Spinal cord (tissue), 10 donors: ENCODE results near the gene WFIKKN2. TPM values are rescaled to one million over a fixed set of nuclear protein-coding genes. Genes with fewer than 3 reads are reported as not detected.
A peak's percentile ranks its signal among the peaks of the same experiment; 100 is the strongest.

Experiments used
- DNase-seq, 6 donors: peaks; one replicate each; pipeline versions ENCODE4 v3.0.0 to v3.0.0-alpha.2; 2013 to 2015; ENCODE audit warnings: low spot score in 6 of 6, low read depth in 4 of 6
- H3K27ac ChIP-seq: one replicate; pipeline ENCODE4 v1.5.1; 2013; ENCODE audit warnings: low read depth, low read length, control low read depth
- H3K27me3 ChIP-seq: one replicate; pipeline ENCODE4 v1.6.1; 2013; ENCODE audit warnings: low read length; ENCODE audit not compliant: control insufficient read depth, insufficient read depth
- H3K36me3 ChIP-seq: one replicate; pipeline ENCODE4 v1.6.1; 2013; ENCODE audit warnings: low read length; ENCODE audit not compliant: control insufficient read depth, insufficient read depth
- H3K4me1 ChIP-seq: one replicate; pipeline ENCODE4 v1.6.1; 2013; ENCODE audit warnings: low read length; ENCODE audit not compliant: control insufficient read depth, insufficient read depth
- H3K4me3 ChIP-seq: one replicate; pipeline ENCODE4 v1.5.1; 2013; ENCODE audit warnings: low read depth, low read length, control low read depth
- H3K9me3 ChIP-seq: one replicate; pipeline ENCODE4 v1.6.1; 2013; ENCODE audit warnings: low read length; ENCODE audit not compliant: control insufficient read depth, insufficient read depth
- WGBS: methylation state at CpG from one replicate; pipeline ENCODE4 v1.1.5; 2013; ENCODE audit warnings: missing lambda C conversion rate; ENCODE audit not compliant: insufficient coverage; 5-methylcytosine and 5-hydroxymethylcytosine counted together
- polyA plus RNA-seq, 2 donors: library from polyadenylated mRNA; unstranded; fragments of 120-200 nt; gene quantifications; one replicate each; pipeline ENCODE4 v1.2.1, GENCODE V29; 2013; ENCODE audit not compliant: insufficient read length in 2 of 2
- total RNA-seq, 2 donors: library from RNA; depleted of rRNA in 1 of 2; stranded (reverse); fragments of 120-200 nt in 1 of 2; fragments of >200 nt in 1 of 2; gene quantifications; one replicate each; pipeline versions ENCODE4 v1.2.3 to v1.2.4, GENCODE V29; 2013 to 2014
- donor health status: healthy.

WFIKKN2 gene
- total and polyA plus RNA-seq, 4 donors: 6.3 to 111 (median 13.4) TPM

DNA sequence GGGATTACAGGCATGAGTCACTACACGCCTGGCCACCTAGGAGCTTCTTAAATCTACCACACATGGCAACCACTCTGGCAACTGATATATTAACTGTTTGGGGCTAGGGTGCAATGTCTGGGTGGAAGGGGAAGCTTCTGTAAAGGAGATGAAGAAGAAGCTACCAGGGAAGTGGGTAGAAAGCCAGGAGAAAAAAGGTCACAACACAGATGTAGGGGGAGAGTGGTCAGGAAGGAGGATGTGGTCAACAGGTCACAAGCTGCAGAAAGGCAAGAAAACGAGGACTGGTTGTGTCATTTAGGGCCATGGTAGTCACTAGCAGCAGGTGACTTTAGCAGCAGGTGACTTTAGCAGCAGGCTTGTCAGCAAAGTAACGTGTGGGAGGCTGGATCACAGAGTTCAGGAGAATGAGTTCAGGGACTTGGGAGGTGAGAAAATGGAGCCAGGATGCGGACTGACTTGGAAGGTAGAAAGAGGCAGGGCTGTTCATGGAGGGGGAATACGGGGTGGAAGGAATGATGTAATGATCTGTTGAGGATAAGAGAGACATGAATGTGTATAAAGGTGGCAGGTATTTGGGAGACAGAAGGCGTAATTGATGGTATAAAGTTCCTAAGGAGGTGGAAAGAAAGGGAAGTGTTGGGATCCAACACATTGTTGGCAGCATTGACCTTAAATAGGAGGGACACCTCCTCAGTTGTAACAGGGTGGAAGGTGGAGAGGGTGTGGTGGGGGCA is 16.3 kb upstream of the WFIKKN2 start:
- 77% methylated on average over 5 of the region's 6 CpGs for WGBS
- Histone ChIP-seq H3K27ac (no peak overlapping the region), H3K36me3 (no peaks in the 10 kb centered on the region), H3K4me3 (no peak overlapping the region), H3K27me3 (peaks cover 2% of the 10 kb centered on the region), H3K9me3 (peaks cover 3% of the 10 kb centered on the region), H3K4me1 (peaks cover 5% of the 10 kb centered on the region)
- DNase-seq: no peak

DNA sequence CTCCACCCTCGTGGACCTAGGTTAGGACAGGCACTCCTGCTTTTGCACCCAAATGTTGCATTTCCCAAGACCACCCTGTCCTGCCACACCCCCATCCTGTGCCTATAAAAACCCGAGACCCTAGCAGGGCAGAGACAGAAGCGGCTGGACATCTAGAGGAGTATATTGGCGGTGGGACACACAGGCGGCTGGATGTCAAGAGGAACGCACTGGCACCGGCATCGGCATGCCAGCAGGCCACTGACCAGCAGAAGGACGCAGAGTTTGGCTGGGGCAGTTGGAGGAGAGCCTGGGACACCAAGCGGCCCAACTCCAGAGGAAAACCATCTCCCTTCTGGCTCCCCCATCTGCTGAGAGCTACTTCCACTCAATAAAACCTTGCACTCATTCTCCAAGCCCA is 14.7 kb upstream of the WFIKKN2 start:
- Histone ChIP-seq H3K4me3 (no peak overlapping the region), H3K4me1 (peaks cover 5% of the 10 kb centered on the region), H3K9me3 (peaks cover 3% of the 10 kb centered on the region), H3K36me3 (no peaks in the 10 kb centered on the region), H3K27ac (no peak overlapping the region), H3K27me3 (peaks cover 2% of the 10 kb centered on the region)
- 83% methylated on average over 6 of the region's 10 CpGs for WGBS
- no peak for DNase-seq

DNA sequence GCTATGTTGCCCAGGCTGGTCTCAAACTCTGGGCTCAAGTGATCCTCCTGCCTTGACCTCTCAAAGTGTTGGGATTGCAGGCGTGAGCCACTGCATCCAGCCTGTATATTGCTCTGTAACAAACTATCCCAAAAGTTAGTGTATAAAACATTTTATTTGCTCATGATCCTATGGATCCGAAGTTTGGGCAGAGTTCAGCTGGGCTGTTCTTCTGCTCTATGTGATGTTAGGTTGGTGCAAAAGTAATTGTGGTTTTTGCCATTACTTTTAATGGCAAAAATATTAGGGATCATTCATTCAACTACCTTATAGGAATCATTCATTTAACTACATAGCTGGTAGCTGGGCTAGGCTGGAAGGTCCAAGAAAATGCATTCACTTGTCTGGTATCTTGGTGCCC is 12.8 kb upstream of the WFIKKN2 start:
- Histone ChIP-seq H3K27me3 (no peaks in the 10 kb centered on the region), H3K36me3 (no peaks in the 10 kb centered on the region), H3K9me3 (peaks cover 3% of the 10 kb centered on the region), H3K27ac (no peak overlapping the region), H3K4me1 (peaks cover under 1% of the 10 kb centered on the region), H3K4me3 (no peak overlapping the region)
- 100% methylated on average over 1 of the region's 2 CpGs for WGBS
- no peak for DNase-seq

DNA sequence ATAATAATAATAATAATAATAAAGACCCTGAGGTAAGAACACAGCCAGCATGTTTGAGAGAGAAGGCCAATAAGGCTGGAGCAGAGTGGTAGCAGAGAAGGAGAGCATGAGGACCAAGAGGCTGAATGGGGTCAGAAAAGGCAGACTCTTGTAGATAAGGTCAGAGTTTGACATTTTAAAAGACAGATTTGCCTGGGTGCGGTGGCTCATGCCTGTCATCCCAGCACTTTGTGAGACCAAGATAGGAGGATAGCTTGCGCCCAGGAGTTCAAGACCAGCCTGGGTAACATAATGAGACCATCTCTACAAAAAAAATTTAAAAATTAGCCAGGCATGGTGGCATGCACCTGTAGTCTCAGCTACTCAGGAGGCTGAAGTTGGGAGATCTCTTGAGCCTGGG is 11.0 kb upstream of the WFIKKN2 start:
- Histone ChIP-seq H3K27ac (no peak overlapping the region), H3K9me3 (peaks cover 3% of the 10 kb centered on the region), H3K36me3 (no peaks in the 10 kb centered on the region), H3K27me3 (no peaks in the 10 kb centered on the region), H3K4me1 (no peaks in the 10 kb centered on the region), H3K4me3 (no peak overlapping the region)
- no CpG with 5 or more reads among the region's 2 CpGs for WGBS
- no peak for DNase-seq

DNA sequence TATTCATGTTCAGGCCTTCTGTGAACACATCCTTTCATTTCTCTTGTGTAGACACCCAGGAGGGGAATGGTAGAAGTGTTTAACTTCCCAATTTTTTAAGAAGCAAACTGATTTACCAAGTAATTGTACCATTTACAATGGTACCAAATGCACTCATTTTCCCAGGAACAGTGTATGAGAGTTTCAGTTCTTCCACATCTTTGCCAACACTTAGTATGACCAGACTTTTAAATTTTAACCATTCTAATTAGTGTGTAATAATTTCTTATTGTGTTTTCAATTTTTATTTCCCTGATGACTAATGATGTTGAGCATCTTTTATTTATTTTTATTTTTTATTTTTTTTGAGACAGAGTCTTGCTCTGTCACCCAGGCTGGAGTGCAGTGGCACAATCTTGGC is 10.2 kb upstream of the WFIKKN2 start:
- DNase-seq: no peak
- Histone ChIP-seq H3K36me3 (no peaks in the 10 kb centered on the region), H3K27ac (no peak overlapping the region), H3K4me3 (no peak overlapping the region), H3K4me1 (peaks cover 4% of the 10 kb centered on the region), H3K9me3 (peaks cover 3% of the 10 kb centered on the region), H3K27me3 (no peaks in the 10 kb centered on the region)

DNA sequence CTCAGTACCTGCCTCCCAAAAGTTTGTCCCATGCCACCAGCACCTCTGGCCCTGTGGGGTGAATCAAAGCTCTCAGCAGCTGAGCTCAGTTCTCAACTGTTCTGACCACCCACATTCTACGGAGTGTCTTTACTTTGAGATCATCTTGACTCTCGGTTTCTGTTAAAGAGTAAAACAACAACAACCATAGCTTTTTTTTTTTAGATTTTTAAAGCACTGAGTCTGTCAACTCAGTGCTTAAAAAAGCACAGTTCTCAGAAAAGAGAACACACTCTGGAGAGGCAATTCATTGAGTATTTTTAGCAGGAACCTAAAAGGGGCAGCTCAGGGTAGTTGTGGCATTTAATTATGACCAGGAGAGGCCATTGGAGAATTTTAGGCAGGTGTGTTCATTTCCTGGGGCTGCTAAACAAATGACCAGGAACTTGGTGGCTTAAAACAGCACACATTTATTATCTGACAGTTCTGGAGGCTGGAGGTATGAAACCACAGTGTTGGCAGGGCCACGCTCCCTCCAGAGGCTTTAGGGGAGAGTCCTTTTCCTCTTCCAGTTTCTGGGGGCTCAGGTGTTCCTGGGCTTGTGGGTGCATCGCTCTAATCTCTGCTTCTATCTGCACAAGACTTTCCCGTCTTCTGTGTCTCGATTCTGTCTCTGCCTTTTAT is 6.7 kb upstream of the WFIKKN2 start:
- no peaks in the 10 kb centered on the region for H3K9me3 ChIP-seq
- WGBS: 70% methylated on average over 6 of the region's 6 CpGs
- peak overlapping the region; percentile 17 for H3K27ac ChIP-seq
- no peak for DNase-seq
- no peak overlapping the region for H3K4me3 ChIP-seq
- H3K4me1 ChIP-seq: peaks cover 34% of the 10 kb centered on the region
- H3K27me3 ChIP-seq: peaks cover 2% of the 10 kb centered on the region
- H3K36me3 ChIP-seq: no peaks in the 10 kb centered on the region

DNA sequence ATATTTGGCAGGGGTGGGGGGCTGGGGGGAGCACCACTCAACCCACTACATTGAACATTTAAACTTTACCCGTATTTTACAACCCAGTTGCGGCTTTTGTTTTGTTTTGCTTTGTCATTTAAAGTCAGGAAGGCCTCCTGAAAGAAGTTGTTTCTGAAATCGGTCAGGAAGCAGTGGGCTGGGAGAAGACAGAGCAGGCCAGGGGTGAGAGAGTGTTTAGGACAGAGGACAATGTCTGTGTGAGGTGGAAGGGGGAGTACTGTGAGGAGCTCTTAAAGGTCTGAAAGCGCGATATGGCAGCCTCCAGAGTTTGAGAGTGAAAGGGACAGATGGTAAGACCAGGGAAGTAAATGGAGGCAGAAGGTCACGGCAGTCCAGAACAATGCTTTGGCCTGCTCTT is 6.1 kb upstream of the WFIKKN2 start:
- H3K4me1 ChIP-seq: peaks cover 41% of the 10 kb centered on the region
- 50% methylated on average over 3 of the region's 6 CpGs for WGBS
- H3K27me3 ChIP-seq: peaks cover 8% of the 10 kb centered on the region
- H3K4me3 ChIP-seq: no peak overlapping the region
- peak overlapping the region; percentile 17 for H3K27ac ChIP-seq
- no peaks in the 10 kb centered on the region for H3K9me3 ChIP-seq
- no peaks in the 10 kb centered on the region for H3K36me3 ChIP-seq
- no peak for DNase-seq

DNA sequence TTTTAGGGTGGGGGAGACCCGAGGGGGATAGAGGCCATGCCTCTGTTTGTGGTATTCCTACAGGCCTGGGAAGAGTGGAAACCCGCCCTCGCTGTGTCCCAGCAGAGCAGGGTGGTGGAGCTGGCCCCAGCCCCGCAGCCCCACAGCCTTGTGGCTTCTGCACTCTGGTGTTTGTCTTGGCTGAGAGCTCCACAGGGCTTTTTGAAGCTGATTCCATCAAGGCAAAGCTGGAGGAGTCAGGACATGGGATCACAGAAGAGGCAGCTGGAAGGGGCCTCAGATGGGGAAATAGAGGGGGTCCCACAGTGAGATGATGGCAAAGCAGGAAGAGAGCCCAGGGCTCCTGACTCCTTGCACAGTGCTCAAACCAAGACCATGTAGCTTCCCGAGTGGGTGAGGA is 5.0 kb upstream of the WFIKKN2 start:
- H3K4me3 ChIP-seq: no peak overlapping the region
- WGBS: 77% methylated on average over 5 of the region's 5 CpGs
- no peaks in the 10 kb centered on the region for H3K36me3 ChIP-seq
- peaks cover 15% of the 10 kb centered on the region for H3K27me3 ChIP-seq
- H3K9me3 ChIP-seq: no peaks in the 10 kb centered on the region
- peak overlapping the region; percentile 60 for H3K27ac ChIP-seq
- peak in 1 of 6 donors; percentile 63 for DNase-seq
- peaks cover 51% of the 10 kb centered on the region for H3K4me1 ChIP-seq

DNA sequence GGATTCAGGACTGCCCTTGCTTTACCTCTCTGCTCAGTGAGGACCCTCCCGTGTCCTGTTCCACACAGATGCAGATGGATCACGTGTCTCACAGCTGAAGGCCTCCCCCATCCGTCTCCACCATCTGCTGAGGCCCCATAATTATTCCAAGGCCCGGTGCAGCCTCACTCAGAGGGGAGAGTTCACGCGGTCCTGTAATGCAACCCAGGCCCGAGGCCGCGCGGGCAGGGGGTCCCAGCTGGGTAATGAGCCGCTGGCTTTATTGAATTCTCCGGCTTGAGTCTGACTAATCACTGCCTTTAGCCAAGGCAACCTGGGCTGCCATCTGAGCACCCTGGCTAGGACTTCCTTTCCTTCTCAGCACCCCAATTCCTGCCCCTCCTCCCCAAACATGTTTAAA is 4.4 kb upstream of the WFIKKN2 start:
- WGBS: 16% methylated on average over 12 of the region's 12 CpGs
- DNase-seq: peak in 2 of 6 donors; percentile 73 to 78
- Histone ChIP-seq H3K27me3 (peaks cover 15% of the 10 kb centered on the region), H3K27ac (peak overlapping the region; percentile 60), H3K9me3 (no peaks in the 10 kb centered on the region), H3K4me3 (no peak overlapping the region), H3K4me1 (peaks cover 58% of the 10 kb centered on the region), H3K36me3 (no peaks in the 10 kb centered on the region)

DNA sequence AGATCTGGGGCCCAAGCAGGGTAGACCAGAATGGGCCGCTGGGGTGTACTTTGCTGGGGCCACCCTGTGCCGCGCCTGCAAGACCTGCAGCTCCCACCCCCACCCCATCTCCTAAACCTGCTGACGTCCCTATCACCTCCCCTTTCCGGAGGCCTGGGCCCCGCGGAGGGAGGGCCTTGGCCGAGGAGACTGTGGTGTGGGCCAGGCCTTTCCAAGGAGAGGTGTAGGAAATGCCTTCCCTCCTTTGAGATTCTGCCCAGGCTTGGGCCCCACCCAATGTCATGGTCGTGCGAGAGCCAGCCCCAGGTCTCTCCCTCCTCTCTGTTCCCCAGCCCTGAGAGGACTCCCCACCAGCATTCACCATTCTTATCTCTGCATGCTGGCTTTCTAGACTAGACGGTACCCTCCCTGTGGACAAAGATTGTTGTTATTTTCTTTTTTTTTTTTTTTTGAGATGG is 3.9 kb upstream of the WFIKKN2 start:
- 58% methylated on average over 6 of the region's 11 CpGs for WGBS
- DNase-seq: peak in 1 of 6 donors; percentile 37

More for the DNA sequence above, 3.9 kb upstream of the WFIKKN2 start:
- H3K4me1 ChIP-seq: peaks cover 59% of the 10 kb centered on the region
- no peak overlapping the region for H3K4me3 ChIP-seq
- H3K27ac ChIP-seq: peak overlapping the region; percentile 60
- no peaks in the 10 kb centered on the region for H3K9me3 ChIP-seq
- no peaks in the 10 kb centered on the region for H3K36me3 ChIP-seq
- H3K27me3 ChIP-seq: peaks cover 15% of the 10 kb centered on the region
